Spleen (tissue), 11 donors: ENCODE data around the gene HBG1. TPM values are rescaled to one million over a fixed set of nuclear protein-coding genes. Genes with fewer than 3 reads are reported as not detected.

Experiments
- DNase-seq: peaks from one replicate; pipeline ENCODE4 v3.0.0-alpha.2; 2020
- H3K27ac ChIP-seq, 8 donors: fragments of 200-600 bp; sonication (generic) in 7 of 8; 1 replicate in 4 of 8; 2 replicates in 4 of 8; pipeline versions ENCODE4 v1.5.0 to v1.8.0; 2016 to 2021; ENCODE audit warnings: inconsistent platforms in 4 of 8, mild to moderate bottlenecking in 4 of 8, moderate library complexity in 1 of 8
- H3K27me3 ChIP-seq, 7 donors: fragments of 200-600 bp; sonication (generic) in 6 of 7; replicated peaks in 1 of 7; 1 replicate in 4 of 7; 2 replicates in 3 of 7; pipeline versions ENCODE4 v1.5.0 to v1.8.0; 2016 to 2021; ENCODE audit warnings: inconsistent platforms in 3 of 7, mild to moderate bottlenecking in 1 of 7
- H3K36me3 ChIP-seq, 6 donors: fragments of 200-600 bp; sonication (generic) in 5 of 6; 1 replicate in 4 of 6; 2 replicates in 2 of 6; pipeline versions ENCODE4 v1.5.0 to v1.8.0; 2016 to 2021; ENCODE audit warnings: inconsistent platforms in 2 of 6
- H3K4me1 ChIP-seq, 6 donors: fragments of 200-600 bp; sonication (generic) in 5 of 6; 1 replicate in 3 of 6; 2 replicates in 3 of 6; pipeline versions ENCODE4 v1.5.0 to v1.8.0; 2016 to 2021; ENCODE audit warnings: inconsistent platforms in 3 of 6
- H3K4me3 ChIP-seq, 8 donors: fragments of 200-600 bp; sonication (generic) in 7 of 8; 1 replicate in 4 of 8; 2 replicates in 4 of 8; pipeline versions ENCODE4 v1.5.0 to v1.8.0; 2016 to 2021; ENCODE audit warnings: inconsistent platforms in 4 of 8, mild to moderate bottlenecking in 4 of 8, moderate library complexity in 2 of 8
- H3K9me3 ChIP-seq, 8 donors: fragments of 200-600 bp; sonication (generic) in 7 of 8; 1 replicate in 4 of 8; 2 replicates in 4 of 8; pipeline versions ENCODE4 v1.5.0 to v1.8.0; 2016 to 2021; ENCODE audit warnings: inconsistent platforms in 4 of 8
- POLR2A ChIP-seq, 3 donors: fragments of 450-650 bp; IDR thresholded peaks; one replicate each; pipeline ENCODE4 v1.5.1; 2017; ENCODE audit warnings: antibody characterized with exemption in 3 of 3, mild to moderate bottlenecking in 1 of 3
- POLR2AphosphoS5 ChIP-seq, 3 donors: sonication (generic); formaldehyde crosslinking; IDR thresholded peaks; one replicate each; pipeline ENCODE4 v1.5.1; 2017; ENCODE audit warnings: antibody characterized with exemption in 3 of 3
- WGBS, 5 donors: extraction: QIAGEN DNeasy Blood & Tissue Kit in 3 of 5; methylation state at CpG; one replicate each; pipeline versions ENCODE4 v1.1.5 to v1.1.7; 2013 to 2018; 5-methylcytosine and 5-hydroxymethylcytosine counted together
- intact Hi-C: fragments of 100-400 bp; cut with DNase I; formaldehyde crosslinking; loops from one replicate; pipeline ENCODE4 v1.15.0; 2023; ENCODE audit warnings: low total_unique reads
- polyA plus RNA-seq, 3 donors: library from polyadenylated mRNA; stranded (reverse); fragments of 200-250 nt; gene quantifications; one replicate each; pipeline ENCODE4 v1.2.1, GENCODE V29; 2013
- total RNA-seq, 7 donors: library from RNA; depleted of rRNA in 3 of 7; stranded (reverse); fragments of >200 nt in 3 of 7; fragmentation: NEBNext Ultra II Directional in 4 of 7; extraction: Animal tissue kit (Norgen Biotek cat#: 25700) in 4 of 7; gene quantifications; one replicate each; pipeline versions ENCODE4 v1.1.0 to v1.2.1, GENCODE V29; 2016 to 2021
- TF ChIP-seq, protein P1 (sequence below), 11 experiments: fragments of 200-600 bp in 7 of 11; fragments of 450-650 bp in 4 of 11; sonication (generic) in 4 of 11; IDR thresholded peaks in 8 of 11; conservative IDR thresholded peaks in 3 of 11; 1 replicate in 7 of 11; 2 replicates in 4 of 11; pipeline versions ENCODE4 v1.4.0 to v1.8.0; 2016 to 2021; ENCODE audit warnings: antibody characterized with exemption in 11 of 11, inconsistent platforms in 4 of 11, mild to moderate bottlenecking in 1 of 11
- donor health status: healthy with polysubstance abuse.
- donor health status: DM: no; HTN: no; CAD: no; lungs with moderate emphysema.
- donor health status: DM: no; HTN: no; CAD: no.
- donor health status: Bipolar disorder and iron deficiency.
- donor health status: healthy.
- donor health status: DM: no; HTN: no; CAD: no.
- donor health status: DM: yes; HTN: yes; CAD: no.

HBG1 gene
- total and polyA plus RNA-seq, 10 donors, result 0.21 to 15.0 (median 1.2) TPM; not detected in 7

DNA sequence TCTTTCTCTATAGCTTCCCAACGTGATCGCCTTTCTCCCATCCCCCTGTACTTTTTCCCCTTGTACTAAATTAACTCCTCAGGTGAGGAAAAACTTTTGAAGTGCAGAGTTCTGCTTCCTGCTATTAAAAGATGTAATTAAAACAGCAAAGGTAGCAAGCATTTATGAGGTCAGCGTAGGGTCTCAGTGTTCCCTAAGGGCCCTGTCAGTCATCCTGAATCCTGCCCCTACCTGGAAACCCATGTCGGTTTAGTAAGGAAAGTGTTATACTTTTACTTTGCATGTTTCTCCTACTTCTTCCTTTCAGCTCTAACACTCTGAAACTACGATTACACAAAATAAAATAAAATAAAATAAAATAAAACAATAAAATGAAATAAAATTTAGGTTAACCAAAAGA, 21.5 kb downstream of the HBG1 start:
- TF ChIP-seq POLR2AphosphoS5 (IDR thresholded peaks at IDR 0.05), result no peak
- no peak for TF ChIP-seq POLR2A (IDR thresholded peaks at IDR 0.05)
- TF ChIP-seq, protein P1, sequence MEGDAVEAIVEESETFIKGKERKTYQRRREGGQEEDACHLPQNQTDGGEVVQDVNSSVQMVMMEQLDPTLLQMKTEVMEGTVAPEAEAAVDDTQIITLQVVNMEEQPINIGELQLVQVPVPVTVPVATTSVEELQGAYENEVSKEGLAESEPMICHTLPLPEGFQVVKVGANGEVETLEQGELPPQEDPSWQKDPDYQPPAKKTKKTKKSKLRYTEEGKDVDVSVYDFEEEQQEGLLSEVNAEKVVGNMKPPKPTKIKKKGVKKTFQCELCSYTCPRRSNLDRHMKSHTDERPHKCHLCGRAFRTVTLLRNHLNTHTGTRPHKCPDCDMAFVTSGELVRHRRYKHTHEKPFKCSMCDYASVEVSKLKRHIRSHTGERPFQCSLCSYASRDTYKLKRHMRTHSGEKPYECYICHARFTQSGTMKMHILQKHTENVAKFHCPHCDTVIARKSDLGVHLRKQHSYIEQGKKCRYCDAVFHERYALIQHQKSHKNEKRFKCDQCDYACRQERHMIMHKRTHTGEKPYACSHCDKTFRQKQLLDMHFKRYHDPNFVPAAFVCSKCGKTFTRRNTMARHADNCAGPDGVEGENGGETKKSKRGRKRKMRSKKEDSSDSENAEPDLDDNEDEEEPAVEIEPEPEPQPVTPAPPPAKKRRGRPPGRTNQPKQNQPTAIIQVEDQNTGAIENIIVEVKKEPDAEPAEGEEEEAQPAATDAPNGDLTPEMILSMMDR (IDR thresholded peaks at IDR 0.05 in 8 of 11, conservative IDR thresholded peaks at IDR 0.05 in 3 of 11), result no peak
- DNase-seq, result no peak
- no peak overlapping the region for H3K27ac ChIP-seq
- H3K9me3 ChIP-seq, result no peaks in the 10 kb centered on the region
- H3K4me1 ChIP-seq, result no peaks in the 10 kb centered on the region
- H3K4me3 ChIP-seq, result no peak overlapping the region
- H3K27me3 ChIP-seq, result no peaks in the 10 kb centered on the region
- intact Hi-C loops, result no loop called here
- 77 to 85% (median 80%) methylated on average over 5 of the region's 5 CpGs for WGBS, 5 donors
- no peaks in the 10 kb centered on the region for H3K36me3 ChIP-seq

DNA sequence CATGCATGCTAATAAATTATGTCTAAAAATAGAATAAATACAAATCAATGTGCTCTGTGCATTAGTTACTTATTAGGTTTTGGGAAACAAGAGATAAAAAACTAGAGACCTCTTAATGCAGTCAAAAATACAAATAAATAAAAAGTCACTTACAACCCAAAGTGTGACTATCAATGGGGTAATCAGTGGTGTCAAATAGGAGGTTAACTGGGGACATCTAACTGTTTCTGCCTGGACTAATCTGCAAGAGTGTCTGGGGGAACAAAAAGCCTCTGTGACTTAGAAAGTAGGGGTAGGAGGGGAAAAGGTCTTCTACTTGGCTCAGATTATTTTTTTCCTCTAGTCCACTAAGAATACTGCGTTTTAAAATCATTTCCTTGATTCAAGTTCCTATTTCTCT, 22.0 kb downstream of the HBG1 start:
- no peak overlapping the region for H3K4me3 ChIP-seq
- 38 to 74% (median 64%) methylated on average over 1 of the region's 1 CpG for WGBS, 5 donors
- H3K4me1 ChIP-seq, result no peaks in the 10 kb centered on the region
- H3K9me3 ChIP-seq, result no peaks in the 10 kb centered on the region
- intact Hi-C loops, result no loop called here
- H3K27me3 ChIP-seq, result no peaks in the 10 kb centered on the region
- no peak overlapping the region for H3K27ac ChIP-seq
- no peaks in the 10 kb centered on the region for H3K36me3 ChIP-seq
- DNase-seq, result no peak
- TF ChIP-seq POLR2A (IDR thresholded peaks at IDR 0.05), result no peak
- TF ChIP-seq, protein P1 (IDR thresholded peaks at IDR 0.05 in 8 of 11, conservative IDR thresholded peaks at IDR 0.05 in 3 of 11), result no peak
- no peak for TF ChIP-seq POLR2AphosphoS5 (IDR thresholded peaks at IDR 0.05)

- 79 to 88% (median 84%) methylated on average over 3 of the region's 3 CpGs for WGBS, 5 donors
Measured at GRCh38 chr11:5226732-5227310, 22.8 kb downstream of the HBG1 start, which contains the start of gene HBB. TSS of gene HBB (minus strand) at chr11:5227071. CDS start at chr11:5227021, 50 bp downstream.

GRCh38 chr11:5225480-5225871, 24.2 kb downstream of the HBG1 start:
- intact Hi-C loops, result no loop called here
- DNase-seq, result no peak
- WGBS, 5 donors, result 62 to 83% (median 67%) methylated on average over 2 of the region's 2 CpGs
- no peaks in the 10 kb centered on the region for H3K36me3 ChIP-seq
- peaks cover 0 to 8% (median 0%) of the 10 kb centered on the region in 8 donors for H3K9me3 ChIP-seq
- TF ChIP-seq, protein P1 (IDR thresholded peaks at IDR 0.05 in 8 of 11, conservative IDR thresholded peaks at IDR 0.05 in 3 of 11), result no peak
- TF ChIP-seq POLR2A (IDR thresholded peaks at IDR 0.05) (no peak), POLR2AphosphoS5 (IDR thresholded peaks at IDR 0.05) (no peak)
- H3K27ac ChIP-seq, result no peak overlapping the region
- H3K4me3 ChIP-seq, result no peak overlapping the region
- no peaks in the 10 kb centered on the region for H3K27me3 ChIP-seq
- no peaks in the 10 kb centered on the region for H3K4me1 ChIP-seq

More at GRCh38 chr11:5226732-5227310, 22.8 kb downstream of the HBG1 start, which contains the start of gene HBB:
- Histone ChIP-seq H3K4me1 (no peaks in the 10 kb centered on the region), H3K27me3 (no peaks in the 10 kb centered on the region), H3K9me3 (peaks cover 0 to 5% (median 0%) of the 10 kb centered on the region in 8 donors), H3K4me3 (no peak within 1 kb of the TSS), H3K36me3 (no peaks in the 10 kb centered on the region), H3K27ac (no peak within 1 kb of the TSS)
- no peak for DNase-seq
- intact Hi-C loops, result no loop called here
- TF ChIP-seq POLR2A (IDR thresholded peaks at IDR 0.05) (no peak), POLR2AphosphoS5 (IDR thresholded peaks at IDR 0.05) (no peak)
- TF ChIP-seq, protein P1 (IDR thresholded peaks at IDR 0.05 in 8 of 11, conservative IDR thresholded peaks at IDR 0.05 in 3 of 11), result no peak
